ENCODE measurements around the gene RPS21. TPM values are rescaled to one million over a fixed set of nuclear protein-coding genes. Genes with fewer than 3 reads are reported as not detected.

RPS21 gene
- total and polyA plus RNA-seq, 2 of the 13 experiments (the other 11 are each of a cell fraction or from before 2014, with no cell fraction given) = 2,647 to 11,063 TPM

DNA sequence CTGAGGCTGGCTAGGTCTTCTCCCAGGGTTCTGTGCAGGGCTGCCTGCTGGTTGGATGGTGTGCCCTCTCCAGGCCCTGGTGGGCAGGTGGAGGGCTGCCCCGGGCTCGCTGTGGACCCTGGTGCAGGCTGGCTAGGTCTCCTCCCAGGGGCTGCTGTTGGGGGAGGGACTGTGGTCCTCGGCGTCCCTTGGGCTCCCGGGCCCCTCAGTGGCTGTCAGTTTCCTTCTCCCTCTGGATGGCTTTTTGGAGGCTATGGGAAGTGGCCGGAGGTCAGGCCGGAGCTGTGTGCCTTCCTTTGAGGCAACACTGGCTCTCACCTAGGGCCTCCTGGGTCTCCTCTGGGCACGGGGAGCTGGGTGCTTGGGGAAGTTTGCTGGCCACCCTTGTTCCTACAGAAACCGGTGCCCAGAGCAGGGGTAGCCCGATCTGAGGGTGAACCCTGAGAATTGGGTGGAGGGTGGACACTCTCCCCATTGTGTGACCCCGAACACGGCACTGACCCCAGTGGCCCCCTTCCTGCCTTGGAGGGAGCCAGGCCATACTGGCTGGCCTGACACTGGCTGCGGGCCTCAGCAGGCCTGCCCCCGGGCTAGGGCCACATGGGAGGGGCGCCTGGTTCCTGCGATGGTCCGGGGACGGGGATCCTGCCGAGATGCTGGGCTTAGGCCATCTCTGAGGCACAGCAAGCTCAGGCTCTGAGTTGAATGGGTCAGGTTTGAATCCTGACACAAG lies 24.0 kb downstream of the RPS21 start (continued):
- TF ChIP-seq, protein P1, sequence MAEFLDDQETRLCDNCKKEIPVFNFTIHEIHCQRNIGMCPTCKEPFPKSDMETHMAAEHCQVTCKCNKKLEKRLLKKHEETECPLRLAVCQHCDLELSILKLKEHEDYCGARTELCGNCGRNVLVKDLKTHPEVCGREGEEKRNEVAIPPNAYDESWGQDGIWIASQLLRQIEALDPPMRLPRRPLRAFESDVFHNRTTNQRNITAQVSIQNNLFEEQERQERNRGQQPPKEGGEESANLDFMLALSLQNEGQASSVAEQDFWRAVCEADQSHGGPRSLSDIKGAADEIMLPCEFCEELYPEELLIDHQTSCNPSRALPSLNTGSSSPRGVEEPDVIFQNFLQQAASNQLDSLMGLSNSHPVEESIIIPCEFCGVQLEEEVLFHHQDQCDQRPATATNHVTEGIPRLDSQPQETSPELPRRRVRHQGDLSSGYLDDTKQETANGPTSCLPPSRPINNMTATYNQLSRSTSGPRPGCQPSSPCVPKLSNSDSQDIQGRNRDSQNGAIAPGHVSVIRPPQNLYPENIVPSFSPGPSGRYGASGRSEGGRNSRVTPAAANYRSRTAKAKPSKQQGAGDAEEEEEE (CRISPR knock-in tag; IDR thresholded peaks at IDR 0.05; ENCODE audit: borderline replicate concordance) = no peak
- TF ChIP-seq PHF21A (CRISPR knock-in tag; IDR thresholded peaks at IDR 0.05) (0 out of 2 replicates have a peak, but pooled peaks have one; percentile 15), LCORL (IDR thresholded peaks at IDR 0.05) (no peak), LCORL (CRISPR knock-in tag; IDR thresholded peaks at IDR 0.05) (no peak), PRMT3 (CRISPR knock-in tag; IDR thresholded peaks at IDR 0.05; ENCODE audit: borderline replicate concordance, low read depth) (no peak), CREM (IDR thresholded peaks at IDR 0.05) (no peak), CREM (CRISPR knock-in tag; IDR thresholded peaks at IDR 0.05) (no peak), ZNF205 (CRISPR knock-in tag; IDR thresholded peaks at IDR 0.05) (no peak), ZNF513 (CRISPR knock-in tag; conservative IDR thresholded peaks at IDR 0.05) (no peak), MXD1 (CRISPR knock-in tag; IDR thresholded peaks at IDR 0.05) (peak; percentile 8; the same call in 1 of the 2 replicates), SYNCRIP (IDR thresholded peaks at IDR 0.05; ENCODE audit: insufficient read depth, low read depth, low read length) (no peak), ERF (CRISPR knock-in tag; IDR thresholded peaks at IDR 0.05) (no peak), ZNF605 (CRISPR knock-in tag; IDR thresholded peaks at IDR 0.05) (no peak), ARNT2 (CRISPR knock-in tag; IDR thresholded peaks at IDR 0.05; ENCODE audit: low read depth) (0 out of 2 replicates have a peak, but pooled peaks have one; percentile 65), ZNF225 (CRISPR knock-in tag; IDR thresholded peaks at IDR 0.05) (0 out of 2 replicates have a peak, but pooled peaks have one; percentile 11), ZFP36L1 (CRISPR knock-in tag; IDR thresholded peaks at IDR 0.05) (no peak), ZNF724P (CRISPR knock-in tag; IDR thresholded peaks at IDR 0.05; ENCODE audit: borderline replicate concordance) (peak; percentile 80; the same call in 1 of the 2 replicates), JUN (CRISPR knock-in tag; IDR thresholded peaks at IDR 0.05) (no peak), ZNF484 (CRISPR knock-in tag; IDR thresholded peaks at IDR 0.05; ENCODE audit: borderline replicate concordance, low read depth) (peak; percentile 44; the same call in 1 of the 2 replicates), NFKB2 (CRISPR knock-in tag; IDR thresholded peaks at IDR 0.05; ENCODE audit: borderline replicate concordance) (peak; percentile 37; the same call in 1 of the 2 replicates), ZNF878 (CRISPR knock-in tag; IDR thresholded peaks at IDR 0.05) (no peak)
- TF ChIP-seq, protein P2, sequence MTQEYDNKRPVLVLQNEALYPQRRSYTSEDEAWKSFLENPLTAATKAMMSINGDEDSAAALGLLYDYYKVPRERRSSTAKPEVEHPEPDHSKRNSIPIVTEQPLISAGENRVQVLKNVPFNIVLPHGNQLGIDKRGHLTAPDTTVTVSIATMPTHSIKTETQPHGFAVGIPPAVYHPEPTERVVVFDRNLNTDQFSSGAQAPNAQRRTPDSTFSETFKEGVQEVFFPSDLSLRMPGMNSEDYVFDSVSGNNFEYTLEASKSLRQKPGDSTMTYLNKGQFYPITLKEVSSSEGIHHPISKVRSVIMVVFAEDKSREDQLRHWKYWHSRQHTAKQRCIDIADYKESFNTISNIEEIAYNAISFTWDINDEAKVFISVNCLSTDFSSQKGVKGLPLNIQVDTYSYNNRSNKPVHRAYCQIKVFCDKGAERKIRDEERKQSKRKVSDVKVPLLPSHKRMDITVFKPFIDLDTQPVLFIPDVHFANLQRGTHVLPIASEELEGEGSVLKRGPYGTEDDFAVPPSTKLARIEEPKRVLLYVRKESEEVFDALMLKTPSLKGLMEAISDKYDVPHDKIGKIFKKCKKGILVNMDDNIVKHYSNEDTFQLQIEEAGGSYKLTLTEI (CRISPR knock-in tag; conservative IDR thresholded peaks at IDR 0.05) = no peak
- TF ChIP-seq, protein P3, sequence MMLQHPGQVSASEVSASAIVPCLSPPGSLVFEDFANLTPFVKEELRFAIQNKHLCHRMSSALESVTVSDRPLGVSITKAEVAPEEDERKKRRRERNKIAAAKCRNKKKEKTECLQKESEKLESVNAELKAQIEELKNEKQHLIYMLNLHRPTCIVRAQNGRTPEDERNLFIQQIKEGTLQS (CRISPR knock-in tag; IDR thresholded peaks at IDR 0.05) = no peak

Measured in HepG2 (cell line).